Measurements from ENCODE around the gene BCL2.

The BCL2 gene

GRCh38 chr18:63317982-63318888, 1.3 kb downstream of the BCL2 start:
- peak overlapping the region; percentile 78 for H3K27ac Mint-ChIP-seq
- peak; percentile 53 for TF ChIP-seq CTCF (IDR thresholded peaks at IDR 0.05)
- DNase-seq: peak; percentile 65
- peaks cover 41% of the 10 kb centered on the region for H3K27me3 Mint-ChIP-seq (ENCODE audit: low read depth, poor library complexity)
- H3K4me1 Mint-ChIP-seq: peaks cover 77% of the 10 kb centered on the region
- H3K9me3 Mint-ChIP-seq: no peaks in the 10 kb centered on the region
- peak overlapping the region; percentile 98 for H3K4me3 Mint-ChIP-seq
- peaks cover 6% of the 10 kb centered on the region for H3K36me3 Mint-ChIP-seq (ENCODE audit: low read depth)

- Mint-ChIP-seq H3K27me3 (ENCODE audit: low read depth, poor library complexity) (peaks cover 43% of the 10 kb centered on the region), H3K36me3 (ENCODE audit: low read depth) (peaks cover 6% of the 10 kb centered on the region), H3K4me3 (peak overlapping the region; percentile 91), H3K4me1 (peaks cover 73% of the 10 kb centered on the region), H3K27ac (no peak overlapping the region), H3K9me3 (no peaks in the 10 kb centered on the region)
- DNase-seq: no peak
- TF ChIP-seq CTCF (IDR thresholded peaks at IDR 0.05): no peak
These were observed 2.0 kb downstream of the BCL2 start for GRCh38 chr18:63317556-63317946.

- Mint-ChIP-seq H3K4me1 (peaks cover 67% of the 10 kb centered on the region), H3K4me3 (peak overlapping the region; percentile 91), H3K36me3 (ENCODE audit: low read depth) (peaks cover 6% of the 10 kb centered on the region), H3K27me3 (ENCODE audit: low read depth, poor library complexity) (peaks cover 47% of the 10 kb centered on the region), H3K9me3 (no peaks in the 10 kb centered on the region), H3K27ac (no peak overlapping the region)
- TF ChIP-seq CTCF (IDR thresholded peaks at IDR 0.05): no peak
- DNase-seq: no peak
These were observed 2.7 kb downstream of the BCL2 start for GRCh38 chr18:63316612-63317555.

GRCh38 chr18:63315876-63316275, 3.7 kb downstream of the BCL2 start:
- Mint-ChIP-seq H3K27ac (no peak overlapping the region), H3K4me3 (peak overlapping the region; percentile 91), H3K4me1 (peaks cover 61% of the 10 kb centered on the region), H3K27me3 (ENCODE audit: low read depth, poor library complexity) (peaks cover 47% of the 10 kb centered on the region), H3K36me3 (ENCODE audit: low read depth) (peaks cover 15% of the 10 kb centered on the region), H3K9me3 (no peaks in the 10 kb centered on the region)
- no peak for DNase-seq
- no peak for TF ChIP-seq CTCF (IDR thresholded peaks at IDR 0.05)

- H3K4me3 Mint-ChIP-seq: peak overlapping the region; percentile 6
- H3K27ac Mint-ChIP-seq: no peak overlapping the region
- peaks cover 22% of the 10 kb centered on the region for H3K36me3 Mint-ChIP-seq (ENCODE audit: low read depth)
- TF ChIP-seq CTCF (IDR thresholded peaks at IDR 0.05): no peak
- DNase-seq: no peak
- H3K9me3 Mint-ChIP-seq: no peaks in the 10 kb centered on the region
- peaks cover 47% of the 10 kb centered on the region for H3K27me3 Mint-ChIP-seq (ENCODE audit: low read depth, poor library complexity)
- peaks cover 58% of the 10 kb centered on the region for H3K4me1 Mint-ChIP-seq
These were observed 4.4 kb downstream of the BCL2 start for GRCh38 chr18:63315131-63315662.

Data from nephron progenitor cell (in vitro differentiated cells).